ENCODE measurements around the gene AAK1.
"Not testable (repeated sequence)": the region's sequence is repeated elsewhere in the genome, so short reads cannot be mapped to it uniquely, and the experiment has no call there.

The AAK1 gene

GRCh38 chr2:69434753-69435152 lies 208.8 kb downstream of the AAK1 start:
- DNase-seq: no peak

GRCh38 chr2:69429491-69430183 lies 213.9 kb downstream of the AAK1 start:
- DNase-seq: no peak

- no peak for DNase-seq
These were observed 214.6 kb downstream of the AAK1 start for GRCh38 chr2:69428981-69429380.

- no peak for DNase-seq
These were observed 219.1 kb downstream of the AAK1 start for GRCh38 chr2:69424419-69424818.

GRCh38 chr2:69422198-69422597 lies 221.3 kb downstream of the AAK1 start:
- DNase-seq: no peak

- not testable (repeated sequence) for DNase-seq
These were observed 224.4 kb downstream of the AAK1 start for GRCh38 chr2:69419111-69419510.

DNA sequence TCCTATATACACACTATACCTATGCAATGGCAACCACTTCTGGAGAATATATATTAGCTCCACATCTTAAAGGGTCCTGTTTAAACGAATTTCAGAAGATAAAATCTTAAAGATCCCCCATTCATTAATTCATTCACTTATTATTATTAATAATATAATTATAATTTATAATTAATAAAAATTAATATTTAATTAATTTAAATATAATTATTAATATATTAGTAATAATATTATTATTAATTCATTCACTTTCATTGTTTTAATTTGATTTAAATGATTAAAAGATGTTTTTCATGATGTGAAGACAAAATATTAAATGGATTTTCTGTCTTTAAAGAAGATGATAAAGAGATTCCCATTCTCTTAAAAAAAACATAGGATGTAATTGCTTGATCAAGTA lies 227.4 kb downstream of the AAK1 start:
- no peak for DNase-seq

Measured in amniotic stem cell (primary cell).